B cell (primary cell): Measurements from ENCODE around the gene DLK2.

Experiments used
- CTCF ChIP-seq: fragments of 200-600 bp; IDR thresholded peaks from one replicate; pipeline ENCODE4 v1.8.0; 2022; ENCODE audit warnings: antibody characterized with exemption, mild to moderate bottlenecking
- EZH2 ChIP-seq: IDR thresholded peaks from 2 replicates; pipeline ENCODE4 v1.6.1; 2012; ENCODE audit warnings: borderline replicate concordance, low read depth, mild to moderate bottlenecking, moderate library complexity, low read length; ENCODE audit not compliant: insufficient read depth, poor library complexity, severe bottlenecking

DNA sequence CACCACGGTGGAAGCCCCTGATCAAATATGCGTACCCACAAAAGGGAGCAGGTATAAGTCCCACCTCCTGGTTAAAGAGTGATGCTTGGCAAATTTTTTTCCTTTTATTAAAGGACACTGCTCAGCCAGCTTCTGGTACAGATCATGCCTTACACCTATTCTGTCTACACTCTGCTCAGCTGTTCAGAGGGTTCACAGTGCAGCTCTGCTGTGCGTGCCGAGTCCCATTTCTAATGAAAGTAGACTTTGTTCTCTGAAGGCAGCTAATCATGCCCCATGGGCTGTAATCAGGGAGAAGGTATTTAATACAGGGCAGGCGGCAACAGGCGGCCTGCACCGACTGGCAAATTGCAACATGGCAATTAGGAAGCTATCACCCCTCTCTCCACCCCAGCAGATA lies 38.5 kb upstream of the DLK2 start:
- TF ChIP-seq CTCF = no peak
- no peak for TF ChIP-seq EZH2
